GM10248 (cell line): ENCODE measurements around the gene PLEKHA6.

ENCODE experiments used
- CTCF ChIA-PET: fragments of 300-600 bp; sonication (Branson Sonifier 250); formaldehyde crosslinking; extraction: SDS; loops from one replicate; lab custom pipeline; 2021; ENCODE audit warnings: antibody characterized with exemption; lab: Yijun Ruan, JAX
- POLR2A ChIA-PET: fragments of 350-650 bp; sonication (Branson Sonifier 250); formaldehyde crosslinking; extraction: SDS; loops from one replicate; lab custom pipeline; 2020; ENCODE audit warnings: antibody characterized with exemption; lab: Yijun Ruan, JAX
- DNase-seq: peaks from one replicate; pipeline ENCODE4 v3.0.0; 2012; ENCODE audit errors: extremely low spot score
- CTCF ChIP-seq: IDR thresholded peaks from 2 replicates; pipeline ENCODE4 v1.5.1; 2012; ENCODE audit warnings: mild to moderate bottlenecking, low read depth; ENCODE audit errors: extremely low read depth, missing control alignments, control extremely low read depth

Gene PLEKHA6

GRCh38 chr1:204293605-204294337, 66.0 kb downstream of the PLEKHA6 start:
- ChIA-PET CTCF (no interaction called here), POLR2A (no interaction called here)
- no peak for DNase-seq
- TF ChIP-seq CTCF = no peak

GRCh38 chr1:204292740-204293139, 67.0 kb downstream of the PLEKHA6 start:
- no peak for DNase-seq
- no peak for TF ChIP-seq CTCF
- POLR2A ChIA-PET = no interaction called here
- CTCF ChIA-PET = interaction anchor here (1.1 kb wide), 1 partner anchor 8 kb away, joined by 3 read pairs; no protein-coding TSS in a partner anchor

GRCh38 chr1:204289280-204289679, 70.4 kb downstream of the PLEKHA6 start:
- no peak for DNase-seq
- CTCF ChIA-PET = no interaction called here
- POLR2A ChIA-PET = no interaction called here
- no peak for TF ChIP-seq CTCF

- ChIA-PET CTCF (no interaction called here), POLR2A (no interaction called here)
- no peak for TF ChIP-seq CTCF
- DNase-seq = no peak
Observed at GRCh38 chr1:204288021-204288588, 71.6 kb downstream of the PLEKHA6 start.

GRCh38 chr1:204287466-204287891, 72.2 kb downstream of the PLEKHA6 start:
- TF ChIP-seq CTCF = no peak
- CTCF ChIA-PET = no interaction called here
- DNase-seq = no peak
- POLR2A ChIA-PET = no interaction called here

- ChIA-PET CTCF (no interaction called here), POLR2A (no interaction called here)
- no peak for DNase-seq
- TF ChIP-seq CTCF = no peak
Observed at GRCh38 chr1:204286831-204287421, 72.8 kb downstream of the PLEKHA6 start.
